ENCODE data around the gene GRID1. TPM values are rescaled to one million over a fixed set of nuclear protein-coding genes. Genes with fewer than 3 reads are reported as not detected.

GRID1 gene
- total RNA-seq, 1 donor from 2014 or later: under 0.01 TPM

GRCh38 chr10:86212391-86212700 lies 154.2 kb downstream of the GRID1 start:
- DNase-seq (ENCODE audit: low read depth) (no peak), FAIRE-seq (no peak)
- Histone ChIP-seq H3K27me3 (ENCODE audit: control insufficient read depth, insufficient read depth, low read length) (no peaks in the 10 kb centered on the region), H3K4me3 (ENCODE audit: low read depth, low read length) (no peak overlapping the region), H3K36me3 (ENCODE audit: control insufficient read depth, insufficient read depth, low read length) (no peaks in the 10 kb centered on the region)
- no peak for TF ChIP-seq CTCF (IDR thresholded peaks at IDR 0.05; ENCODE audit: insufficient read depth, low read length, severe bottlenecking)

GRCh38 chr10:86211691-86212390 lies 154.8 kb downstream of the GRID1 start:
- no peak for TF ChIP-seq CTCF (IDR thresholded peaks at IDR 0.05; ENCODE audit: insufficient read depth, low read length, severe bottlenecking)
- no peak for DNase-seq (ENCODE audit: low read depth)
- H3K27me3 ChIP-seq (ENCODE audit: control insufficient read depth, insufficient read depth, low read length): no peaks in the 10 kb centered on the region
- no peak for FAIRE-seq
- H3K4me3 ChIP-seq (ENCODE audit: low read depth, low read length): no peak overlapping the region
- H3K36me3 ChIP-seq (ENCODE audit: control insufficient read depth, insufficient read depth, low read length): no peaks in the 10 kb centered on the region

- no peaks in the 10 kb centered on the region for H3K27me3 ChIP-seq (ENCODE audit: control insufficient read depth, insufficient read depth, low read length)
- no peaks in the 10 kb centered on the region for H3K36me3 ChIP-seq (ENCODE audit: control insufficient read depth, insufficient read depth, low read length)
- no peak overlapping the region for H3K4me3 ChIP-seq (ENCODE audit: low read depth, low read length)
- no peak for DNase-seq (ENCODE audit: low read depth)
- no peak for TF ChIP-seq CTCF (IDR thresholded peaks at IDR 0.05; ENCODE audit: insufficient read depth, low read length, severe bottlenecking)
- FAIRE-seq: no peak
These were observed 156.2 kb downstream of the GRID1 start for GRCh38 chr10:86210416-86210815.

- no peak for TF ChIP-seq CTCF (IDR thresholded peaks at IDR 0.05; ENCODE audit: insufficient read depth, low read length, severe bottlenecking)
- DNase-seq (ENCODE audit: low read depth): no peak
- no peaks in the 10 kb centered on the region for H3K36me3 ChIP-seq (ENCODE audit: control insufficient read depth, insufficient read depth, low read length)
- H3K27me3 ChIP-seq (ENCODE audit: control insufficient read depth, insufficient read depth, low read length): no peaks in the 10 kb centered on the region
- no peak overlapping the region for H3K4me3 ChIP-seq (ENCODE audit: low read depth, low read length)
- FAIRE-seq: no peak
These were observed 156.9 kb downstream of the GRID1 start for GRCh38 chr10:86209726-86210125.

GRCh38 chr10:86207226-86207625 lies 159.4 kb downstream of the GRID1 start:
- Histone ChIP-seq H3K4me3 (ENCODE audit: low read depth, low read length) (no peak overlapping the region), H3K27me3 (ENCODE audit: control insufficient read depth, insufficient read depth, low read length) (no peaks in the 10 kb centered on the region), H3K36me3 (ENCODE audit: control insufficient read depth, insufficient read depth, low read length) (no peaks in the 10 kb centered on the region)
- no peak for TF ChIP-seq CTCF (IDR thresholded peaks at IDR 0.05; ENCODE audit: insufficient read depth, low read length, severe bottlenecking)
- FAIRE-seq (no peak), DNase-seq (ENCODE audit: low read depth) (no peak)

GRCh38 chr10:86206240-86206579 lies 160.4 kb downstream of the GRID1 start:
- Histone ChIP-seq H3K27me3 (ENCODE audit: control insufficient read depth, insufficient read depth, low read length) (no peaks in the 10 kb centered on the region), H3K4me3 (ENCODE audit: low read depth, low read length) (no peak overlapping the region), H3K36me3 (ENCODE audit: control insufficient read depth, insufficient read depth, low read length) (no peaks in the 10 kb centered on the region)
- DNase-seq (ENCODE audit: low read depth) (no peak), FAIRE-seq (no peak)
- TF ChIP-seq CTCF (IDR thresholded peaks at IDR 0.05; ENCODE audit: insufficient read depth, low read length, severe bottlenecking): no peak

All from bronchial epithelial cell (primary cell).